Trophoblast cell (in vitro differentiated cells and primary cell): ENCODE results near the gene BOLA2B.

Source experiments
- DNase-seq, 2 donors: peaks; one replicate each; pipeline ENCODE4 v3.0.0-alpha.2; 2016
- H2AFZ ChIP-seq: 2 replicates; pipeline ENCODE4 v1.6.1; 2013; ENCODE audit warnings: low read length, moderate library complexity, mild to moderate bottlenecking; ENCODE audit not compliant: insufficient read depth, poor library complexity
- H2AK5ac ChIP-seq: 2 replicates; pipeline ENCODE4 v1.6.1; 2013; ENCODE audit warnings: mild to moderate bottlenecking, low read length
- H2BK120ac ChIP-seq: 2 replicates; pipeline ENCODE4 v1.6.1; 2013; ENCODE audit warnings: low read length, mild to moderate bottlenecking, moderate library complexity; ENCODE audit not compliant: insufficient read depth, poor library complexity
- H2BK12ac ChIP-seq: 2 replicates; pipeline ENCODE4 v1.6.1; 2013; ENCODE audit warnings: mild to moderate bottlenecking, low read length, moderate library complexity
- H2BK5ac ChIP-seq: 2 replicates; pipeline ENCODE4 v1.6.1; 2013; ENCODE audit warnings: low read length, low read depth, moderate library complexity, mild to moderate bottlenecking; ENCODE audit not compliant: poor library complexity
- H3K14ac ChIP-seq: 2 replicates; pipeline ENCODE4 v1.6.1; 2013; ENCODE audit warnings: mild to moderate bottlenecking, low read length
- H3K18ac ChIP-seq: 2 replicates; pipeline ENCODE4 v1.6.1; 2013; ENCODE audit warnings: mild to moderate bottlenecking, low read length
- H3K23ac ChIP-seq: 2 replicates; pipeline ENCODE4 v1.6.1; 2013; ENCODE audit warnings: low read length
- H3K27ac ChIP-seq: 2 replicates; pipeline ENCODE4 v1.5.1; 2013; ENCODE audit warnings: low read depth, mild to moderate bottlenecking, inconsistent platforms, low read length, moderate library complexity
- H3K27me3 ChIP-seq: 2 replicates; pipeline ENCODE4 v1.6.1; 2013; ENCODE audit warnings: inconsistent platforms, mild to moderate bottlenecking, low read length, moderate library complexity; ENCODE audit not compliant: insufficient read depth
- H3K36me3 ChIP-seq, 2 experiments: 1 replicate in 1 of 2; 2 replicates in 1 of 2; pipeline ENCODE4 v1.6.1; 2013; ENCODE audit warnings: low read length in 2 of 2, mild to moderate bottlenecking in 2 of 2, moderate library complexity in 1 of 2; ENCODE audit not compliant: insufficient read depth in 2 of 2, control insufficient read depth in 1 of 2
- H3K4ac ChIP-seq: 2 replicates; pipeline ENCODE4 v1.6.1; 2013; ENCODE audit warnings: low read depth, mild to moderate bottlenecking, low read length, moderate library complexity
- H3K4me1 ChIP-seq, 2 experiments: 1 replicate in 1 of 2; 2 replicates in 1 of 2; pipeline ENCODE4 v1.6.1; 2013; ENCODE audit warnings: low read length in 2 of 2, mild to moderate bottlenecking in 2 of 2, moderate library complexity in 1 of 2; ENCODE audit not compliant: insufficient read depth in 2 of 2, control insufficient read depth in 1 of 2
- H3K4me2 ChIP-seq: 2 replicates; pipeline ENCODE4 v1.6.1; 2013; ENCODE audit warnings: inconsistent platforms, mild to moderate bottlenecking, low read length, moderate library complexity
- H3K4me3 ChIP-seq: 2 replicates; pipeline ENCODE4 v1.5.1; 2013; ENCODE audit warnings: mild to moderate bottlenecking, low read depth, low read length, inconsistent platforms
- H3K79me1 ChIP-seq: one replicate; pipeline ENCODE4 v1.6.1; 2013; ENCODE audit warnings: low read length
- H3K79me2 ChIP-seq: 2 replicates; pipeline ENCODE4 v1.6.1; 2013; ENCODE audit warnings: low read length, mild to moderate bottlenecking; ENCODE audit not compliant: control insufficient read depth, insufficient read depth, poor library complexity
- H3K9ac ChIP-seq: 2 replicates; pipeline ENCODE4 v1.6.1; 2013; ENCODE audit warnings: mild to moderate bottlenecking, low read length
- H3K9me3 ChIP-seq: 2 replicates; pipeline ENCODE4 v1.6.1; 2013; ENCODE audit warnings: low read depth, mild to moderate bottlenecking, control low read depth, inconsistent platforms, low read length; ENCODE audit not compliant: insufficient read depth
- H4K12ac ChIP-seq: 2 replicates; pipeline ENCODE4 v1.6.1; 2013; ENCODE audit warnings: low read depth, mild to moderate bottlenecking, low read length, moderate library complexity
- H4K8ac ChIP-seq: 2 replicates; pipeline ENCODE4 v1.6.1; 2013; ENCODE audit warnings: low read depth, mild to moderate bottlenecking, low read length, moderate library complexity
- H4K91ac ChIP-seq: one replicate; pipeline ENCODE4 v1.6.1; 2013; ENCODE audit warnings: low read depth, mild to moderate bottlenecking, low read length, moderate library complexity
- WGBS: extraction: QIAGEN DNeasy Blood & Tissue Kit; methylation state at CpG from one replicate; pipeline ENCODE4 v1.1.7; 2013; ENCODE audit warnings: missing lambda C conversion rate; ENCODE audit not compliant: insufficient read length, insufficient coverage; ENCODE audit errors: extremely low coverage; 5-methylcytosine and 5-hydroxymethylcytosine counted together

Gene BOLA2B

GRCh38 chr16:30186444-30186781 lies 7.1 kb downstream of the BOLA2B start:
- H2BK12ac ChIP-seq, result no peak overlapping the region
- no peaks in the 10 kb centered on the region for H3K79me1 ChIP-seq
- H2AFZ ChIP-seq, result no peak overlapping the region
- no peak overlapping the region for H2AK5ac ChIP-seq
- no peak overlapping the region for H3K14ac ChIP-seq
- no CpG with 5 or more reads among the region's 9 CpGs for WGBS
- H3K4me3 ChIP-seq, result no peak overlapping the region
- H4K12ac ChIP-seq, result no peak overlapping the region
- no peak for DNase-seq
- H4K91ac ChIP-seq, result no peak overlapping the region
- no peak overlapping the region for H3K9ac ChIP-seq
- no peak overlapping the region for H3K4ac ChIP-seq
- H3K4me1 ChIP-seq, result peaks cover 3 to 9% of the 10 kb centered on the region in 2 experiments
- H3K27ac ChIP-seq, result no peak overlapping the region
- H2BK120ac ChIP-seq, result no peak overlapping the region
- no peak overlapping the region for H3K4me2 ChIP-seq
- H3K23ac ChIP-seq, result no peak overlapping the region
- no peaks in the 10 kb centered on the region for H3K36me3 ChIP-seq
- H2BK5ac ChIP-seq, result no peak overlapping the region
- no peak overlapping the region for H3K18ac ChIP-seq
- no peaks in the 10 kb centered on the region for H3K27me3 ChIP-seq
- H4K8ac ChIP-seq, result no peak overlapping the region
- H3K79me2 ChIP-seq, result no peaks in the 10 kb centered on the region
- peaks cover 2% of the 10 kb centered on the region for H3K9me3 ChIP-seq

GRCh38 chr16:30185683-30186421 lies 7.6 kb downstream of the BOLA2B start:
- Histone ChIP-seq H2BK12ac (no peak overlapping the region), H2BK5ac (no peak overlapping the region), H3K27ac (no peak overlapping the region), H3K9me3 (peaks cover 2% of the 10 kb centered on the region), H4K8ac (no peak overlapping the region), H3K4ac (no peak overlapping the region), H3K27me3 (no peaks in the 10 kb centered on the region), H4K12ac (no peak overlapping the region), H3K79me2 (no peaks in the 10 kb centered on the region), H3K4me1 (peaks cover 3 to 9% of the 10 kb centered on the region in 2 experiments), H3K4me3 (no peak overlapping the region), H2AFZ (no peak overlapping the region), H3K4me2 (no peak overlapping the region), H4K91ac (no peak overlapping the region), H2AK5ac (no peak overlapping the region), H3K14ac (no peak overlapping the region), H3K36me3 (no peaks in the 10 kb centered on the region), H2BK120ac (no peak overlapping the region), H3K23ac (no peak overlapping the region), H3K9ac (no peak overlapping the region), H3K79me1 (no peaks in the 10 kb centered on the region), H3K18ac (no peak overlapping the region)
- WGBS, result no CpG with 5 or more reads among the region's 15 CpGs
- no peak for DNase-seq

- Histone ChIP-seq H3K27ac (no peak overlapping the region), H2BK5ac (no peak overlapping the region)
Measured at GRCh38 chr16:30184891-30185682, 8.4 kb downstream of the BOLA2B start.

GRCh38 chr16:30184096-30184890 lies 9.2 kb downstream of the BOLA2B start:
- H3K14ac ChIP-seq, result no peak overlapping the region
- no peak overlapping the region for H2BK5ac ChIP-seq
- peaks cover 2% of the 10 kb centered on the region for H3K9me3 ChIP-seq
- H3K4me2 ChIP-seq, result peak overlapping the region; percentile 71
- H3K27ac ChIP-seq, result no peak overlapping the region
- H3K18ac ChIP-seq, result no peak overlapping the region
- no peak overlapping the region for H3K4me3 ChIP-seq
- no peak overlapping the region for H4K91ac ChIP-seq
- DNase-seq, result peak; percentile 31 to 46
- H3K23ac ChIP-seq, result no peak overlapping the region
- H2BK12ac ChIP-seq, result no peak overlapping the region
- no peak overlapping the region for H2AK5ac ChIP-seq
- no peak overlapping the region for H3K9ac ChIP-seq
- no peak overlapping the region for H2AFZ ChIP-seq
- H2BK120ac ChIP-seq, result no peak overlapping the region
- no peak overlapping the region for H3K4ac ChIP-seq
- H3K79me2 ChIP-seq, result no peaks in the 10 kb centered on the region
- no peaks in the 10 kb centered on the region for H3K79me1 ChIP-seq
- WGBS, result no CpG with 5 or more reads among the region's 24 CpGs
- H3K4me1 ChIP-seq, result peaks cover 3 to 9% of the 10 kb centered on the region in 2 experiments
- no peak overlapping the region for H4K8ac ChIP-seq
- no peak overlapping the region for H4K12ac ChIP-seq
- no peaks in the 10 kb centered on the region for H3K27me3 ChIP-seq
- H3K36me3 ChIP-seq, result no peaks in the 10 kb centered on the region

More at GRCh38 chr16:30184891-30185682, 8.4 kb downstream of the BOLA2B start:
- H3K4me2 ChIP-seq, result no peak overlapping the region
- H2BK12ac ChIP-seq, result no peak overlapping the region
- no peak overlapping the region for H3K14ac ChIP-seq
- H4K8ac ChIP-seq, result no peak overlapping the region
- DNase-seq, result peak; percentile 67 to 75
- H3K79me1 ChIP-seq, result no peaks in the 10 kb centered on the region
- H3K9me3 ChIP-seq, result peaks cover 2% of the 10 kb centered on the region
- H3K4me3 ChIP-seq, result no peak overlapping the region
- H3K4me1 ChIP-seq, result peaks cover 3 to 9% of the 10 kb centered on the region in 2 experiments
- no peak overlapping the region for H3K23ac ChIP-seq
- no peak overlapping the region for H3K18ac ChIP-seq
- H2AFZ ChIP-seq, result no peak overlapping the region
- H2BK120ac ChIP-seq, result no peak overlapping the region
- no peak overlapping the region for H2AK5ac ChIP-seq
- no peak overlapping the region for H3K4ac ChIP-seq
- no CpG with 5 or more reads among the region's 13 CpGs for WGBS
- H3K9ac ChIP-seq, result no peak overlapping the region
- no peaks in the 10 kb centered on the region for H3K27me3 ChIP-seq
- no peaks in the 10 kb centered on the region for H3K36me3 ChIP-seq
- no peak overlapping the region for H4K91ac ChIP-seq
- no peaks in the 10 kb centered on the region for H3K79me2 ChIP-seq
- H4K12ac ChIP-seq, result no peak overlapping the region
